Stimulated activated CD8-positive, alpha-beta memory T cell treated with anti-CD3 and anti-CD28 coated beads, Interleukin-15, amount 100 ng/mL, for 1 hour (primary cell): ENCODE results near the gene EXT2.
A peak's percentile ranks its signal among the peaks of the same experiment; 100 is the strongest.

Experiments used
- DNase-seq: peaks from one replicate; pipeline ENCODE4 v3.0.0-alpha.2; 2020; ENCODE audit warnings: low read depth

The EXT2 gene

GRCh38 chr11:44085330-44085729, 10.1 kb upstream of the EXT2 start:
- DNase-seq, result no peak

- DNase-seq, result no peak
Measured at GRCh38 chr11:44088377-44088776, 7.1 kb upstream of the EXT2 start.

- no peak for DNase-seq
Measured at GRCh38 chr11:44088871-44089270, 6.6 kb upstream of the EXT2 start.

GRCh38 chr11:44090539-44090938, 4.9 kb upstream of the EXT2 start:
- DNase-seq, result no peak

GRCh38 chr11:44094260-44094868, 1.1 kb upstream of the EXT2 start:
- DNase-seq, result peak; percentile 59

GRCh38 chr11:44096360-44097185, 1.1 kb downstream of the EXT2 start:
- no peak for DNase-seq

- no peak for DNase-seq
Measured at GRCh38 chr11:44097821-44098220, 2.3 kb downstream of the EXT2 start.

- DNase-seq, result no peak
Measured at GRCh38 chr11:44101098-44101497, 5.6 kb downstream of the EXT2 start.

- DNase-seq, result no peak
Measured at GRCh38 chr11:44104481-44105294, 9.2 kb downstream of the EXT2 start.

- DNase-seq, result no peak
Measured at GRCh38 chr11:44108260-44108659, 12.8 kb downstream of the EXT2 start.

- peak; percentile 30 for DNase-seq
Measured at GRCh38 chr11:44110231-44110679, 14.8 kb downstream of the EXT2 start.

GRCh38 chr11:44112091-44112821, 16.8 kb downstream of the EXT2 start:
- DNase-seq, result no peak

GRCh38 chr11:44113018-44113417, 17.5 kb downstream of the EXT2 start:
- DNase-seq, result no peak

GRCh38 chr11:44113572-44113971, 18.1 kb downstream of the EXT2 start:
- DNase-seq, result no peak

- no peak for DNase-seq
Measured at GRCh38 chr11:44116234-44116830, 20.9 kb downstream of the EXT2 start.

- DNase-seq, result no peak
Measured at GRCh38 chr11:44120169-44120568, 24.7 kb downstream of the EXT2 start.

- DNase-seq, result no peak
Measured at GRCh38 chr11:44125598-44125997, 30.1 kb downstream of the EXT2 start.

- no peak for DNase-seq
Measured at GRCh38 chr11:44126304-44126703, 30.8 kb downstream of the EXT2 start.

- DNase-seq, result no peak
Measured at GRCh38 chr11:44127130-44127529, 31.7 kb downstream of the EXT2 start.

GRCh38 chr11:44128729-44129128, 33.3 kb downstream of the EXT2 start:
- DNase-seq, result no peak

- no peak for DNase-seq
Measured at GRCh38 chr11:44130751-44131150, 35.3 kb downstream of the EXT2 start.
